ENCODE measurements around the gene HMGCLL1. TPM values are rescaled to one million over a fixed set of nuclear protein-coding genes. Genes with fewer than 3 reads are reported as not detected.

HMGCLL1 gene
- total RNA-seq, 1 experiment from 2014 or later = 0.07 TPM

GRCh38 chr6:55448451-55448850, 130.5 kb downstream of the HMGCLL1 start:
- DNase-seq (ENCODE audit: extremely low read depth, low read depth) = no peak

GRCh38 chr6:55447891-55448290, 131.1 kb downstream of the HMGCLL1 start:
- no peak for DNase-seq (ENCODE audit: extremely low read depth, low read depth)

GRCh38 chr6:55445648-55446204, 133.3 kb downstream of the HMGCLL1 start:
- DNase-seq (ENCODE audit: extremely low read depth, low read depth) = peak; percentile 24

GRCh38 chr6:55443238-55444134, 135.5 kb downstream of the HMGCLL1 start:
- no peak for DNase-seq (ENCODE audit: extremely low read depth, low read depth)

GRCh38 chr6:55438203-55438602, 140.8 kb downstream of the HMGCLL1 start:
- no peak for DNase-seq (ENCODE audit: extremely low read depth, low read depth)

- DNase-seq (ENCODE audit: extremely low read depth, low read depth) = no peak
Measured at GRCh38 chr6:55437141-55437540, 141.9 kb downstream of the HMGCLL1 start.

- no peak for DNase-seq (ENCODE audit: extremely low read depth, low read depth)
Measured at GRCh38 chr6:55433446-55434130, 145.4 kb downstream of the HMGCLL1 start.

- DNase-seq (ENCODE audit: extremely low read depth, low read depth) = no peak
Measured at GRCh38 chr6:55423933-55424332, 155.1 kb downstream of the HMGCLL1 start.

- DNase-seq (ENCODE audit: extremely low read depth, low read depth) = no peak
Measured at GRCh38 chr6:55410674-55411073, 168.3 kb downstream of the HMGCLL1 start.

- no peak for DNase-seq (ENCODE audit: extremely low read depth, low read depth)
Measured at GRCh38 chr6:55405474-55406235, 173.3 kb downstream of the HMGCLL1 start.

GRCh38 chr6:55399351-55399750, 179.6 kb downstream of the HMGCLL1 start:
- DNase-seq (ENCODE audit: extremely low read depth, low read depth) = no peak

- no peak for DNase-seq (ENCODE audit: extremely low read depth, low read depth)
Measured at GRCh38 chr6:55397986-55398385, 181.0 kb downstream of the HMGCLL1 start.

- no peak for DNase-seq (ENCODE audit: extremely low read depth, low read depth)
Measured at GRCh38 chr6:55395871-55396270, 183.1 kb downstream of the HMGCLL1 start.

- DNase-seq (ENCODE audit: extremely low read depth, low read depth) = no peak
Measured at GRCh38 chr6:55388211-55388610, 190.8 kb downstream of the HMGCLL1 start.
